GM15510 (cell line): Measurements from ENCODE around the gene SLC25A22.

ENCODE experiments used
- POLR2A ChIP-seq: IDR thresholded peaks from 3 replicates; pipeline ENCODE4 v1.6.1; 2011; ENCODE audit warnings: borderline replicate concordance; ENCODE audit not compliant: insufficient read length; ENCODE audit errors: extremely low read depth

The SLC25A22 gene

DNA sequence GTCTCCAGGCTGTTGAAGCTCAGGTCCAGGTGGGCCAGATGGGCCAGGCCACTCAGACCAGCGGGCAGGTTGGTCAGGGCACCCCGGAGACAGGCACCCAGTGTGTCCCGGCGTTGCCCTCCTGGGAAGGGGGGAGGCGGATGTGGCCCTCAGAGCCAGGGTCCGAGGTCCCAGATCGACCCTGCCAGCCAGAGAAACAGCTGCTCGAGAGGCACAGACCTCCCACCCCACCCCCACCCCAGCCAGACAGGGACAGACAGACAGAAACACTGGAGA, 5.3 kb upstream of the SLC25A22 start:
- no peak for TF ChIP-seq POLR2A

DNA sequence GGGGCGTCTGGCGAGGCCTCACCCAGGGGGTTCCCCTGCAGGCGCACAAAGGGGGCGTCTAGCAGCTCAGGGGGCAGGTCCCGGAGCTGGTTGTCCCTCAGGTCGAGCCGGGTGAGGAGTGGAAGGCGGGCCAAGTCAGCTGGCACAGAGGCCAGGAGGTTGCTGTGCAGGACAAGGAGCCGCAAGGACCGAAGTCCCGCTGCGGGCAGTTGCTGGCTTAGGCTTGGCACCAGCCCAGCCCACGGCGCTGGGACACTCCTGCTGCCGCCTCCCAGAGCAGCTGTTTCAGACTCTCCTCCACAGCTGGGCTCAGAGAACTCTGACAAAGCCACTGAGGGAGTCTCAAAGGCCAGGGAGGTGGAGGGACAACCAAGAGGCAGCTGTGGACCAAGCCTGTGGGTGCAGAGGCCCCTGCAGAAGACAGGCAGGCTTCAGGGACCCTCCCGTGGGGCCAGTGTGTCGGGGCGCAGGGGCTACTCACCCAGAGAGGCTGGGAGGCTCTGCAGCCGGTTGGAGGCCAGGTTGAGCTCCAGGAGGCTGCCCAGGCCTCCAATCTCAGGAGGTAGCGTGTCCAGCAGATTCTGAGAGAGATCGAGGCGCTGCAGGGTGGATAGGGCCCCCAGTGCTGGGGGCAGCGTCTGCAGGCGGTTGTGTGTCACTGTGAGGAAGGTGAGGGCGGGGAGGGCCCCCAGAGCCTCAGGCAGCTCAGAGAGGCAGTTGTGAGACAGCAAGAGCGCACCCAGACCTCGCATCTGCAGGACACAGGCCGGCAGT, 4.8 kb upstream of the SLC25A22 start:
- no peak for TF ChIP-seq POLR2A

- no peak for TF ChIP-seq POLR2A
Measured at GRCh38 chr11:802018-802617, 4.0 kb upstream of the SLC25A22 start.

DNA sequence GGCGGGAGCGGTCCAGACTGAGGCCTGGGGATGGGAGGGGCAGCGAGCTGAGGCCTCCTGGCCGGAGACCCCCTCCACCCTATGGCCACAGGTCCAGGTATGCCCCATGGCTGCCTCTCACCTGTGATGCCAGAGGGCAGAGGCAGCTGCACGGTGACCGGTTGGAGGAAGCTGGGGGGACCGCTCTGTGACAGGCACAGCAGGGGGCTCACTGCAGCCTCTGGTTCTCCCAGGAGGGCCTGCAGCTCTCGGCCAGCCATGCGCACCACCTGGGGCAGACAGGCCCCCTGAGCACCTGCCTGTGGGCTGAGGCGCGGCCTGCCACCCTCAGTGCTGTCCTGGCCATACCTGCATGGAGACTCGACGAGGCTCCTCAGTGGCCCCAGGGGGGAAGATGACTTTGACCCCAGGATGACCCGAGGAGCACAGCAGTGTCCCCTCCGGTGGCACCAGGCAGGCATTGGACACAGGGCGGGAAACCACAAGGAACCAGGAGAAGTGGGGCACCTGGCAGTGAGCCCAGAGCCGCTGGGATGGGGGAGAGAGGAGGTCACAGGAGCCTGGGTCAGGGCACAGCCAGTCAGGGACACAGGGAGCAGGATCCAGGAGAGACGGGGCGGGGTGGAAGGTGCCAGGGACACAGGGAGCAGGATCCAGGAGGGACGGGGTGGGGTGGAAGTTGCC, 3.2 kb upstream of the SLC25A22 start:
- no peak for TF ChIP-seq POLR2A

DNA sequence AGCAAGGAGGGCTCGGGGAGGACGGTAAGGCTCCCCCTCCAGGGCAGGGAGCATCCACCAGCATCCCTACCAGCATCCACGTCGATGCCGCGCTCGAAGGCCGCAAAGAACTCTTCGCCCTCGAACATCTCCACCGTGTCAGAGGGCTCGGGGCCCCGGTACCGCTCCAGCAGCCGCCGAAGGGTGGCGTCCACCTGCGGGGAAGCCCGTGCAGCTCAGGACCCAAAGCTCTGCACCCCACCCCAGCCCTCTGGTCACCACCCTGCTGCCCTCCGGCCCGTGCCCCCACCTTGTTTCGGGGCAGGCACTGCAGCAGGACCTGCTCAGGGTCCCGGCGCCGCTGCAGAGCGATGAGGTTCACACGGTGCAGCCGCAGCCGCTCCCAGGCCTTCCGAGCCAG, 2.4 kb upstream of the SLC25A22 start:
- no peak for TF ChIP-seq POLR2A

DNA sequence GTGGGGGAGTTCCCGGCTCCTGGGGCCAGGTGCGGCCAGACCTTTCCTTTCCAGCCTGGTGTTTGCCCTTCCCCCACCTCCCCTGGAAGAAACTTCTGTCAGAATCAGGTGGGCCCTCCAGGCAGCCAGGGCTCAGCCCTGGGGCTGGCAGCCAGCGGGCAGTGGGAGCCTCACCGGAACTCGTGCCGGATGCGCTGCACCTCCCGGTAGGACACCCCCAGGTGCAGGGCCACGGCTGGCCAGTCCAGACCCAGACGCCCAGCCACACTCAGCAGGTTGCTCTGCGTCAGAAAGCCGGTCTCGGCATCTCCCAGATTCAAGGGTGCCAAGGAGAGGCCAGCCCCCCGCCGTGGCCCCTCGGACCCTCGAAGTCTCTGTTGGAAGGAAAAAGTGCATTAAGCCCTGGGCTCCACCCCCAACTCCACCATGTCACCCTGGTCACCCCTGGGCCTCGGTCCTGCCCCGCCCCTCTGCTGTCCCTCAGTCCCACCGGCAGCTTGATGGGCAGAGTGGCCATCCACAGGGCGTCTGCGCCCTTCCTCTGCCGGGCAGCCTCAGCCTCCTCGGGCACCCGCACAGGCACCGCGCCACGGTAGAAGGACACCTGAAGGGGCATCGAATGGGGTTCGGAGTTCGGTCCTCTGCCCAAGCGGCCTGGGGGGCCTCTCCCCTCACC, 1.7 kb upstream of the SLC25A22 start:
- TF ChIP-seq POLR2A: no peak

- no peak for TF ChIP-seq POLR2A
Measured at GRCh38 chr11:797296-798092, 587 bp downstream of the SLC25A22 start.

GRCh38 chr11:796565-797295, 1.4 kb downstream of the SLC25A22 start:
- no peak for TF ChIP-seq POLR2A

GRCh38 chr11:795634-796564, 2.2 kb downstream of the SLC25A22 start:
- TF ChIP-seq POLR2A: peak; percentile 36

- no peak for TF ChIP-seq POLR2A
Measured at GRCh38 chr11:794766-795633, 3.1 kb downstream of the SLC25A22 start.

DNA sequence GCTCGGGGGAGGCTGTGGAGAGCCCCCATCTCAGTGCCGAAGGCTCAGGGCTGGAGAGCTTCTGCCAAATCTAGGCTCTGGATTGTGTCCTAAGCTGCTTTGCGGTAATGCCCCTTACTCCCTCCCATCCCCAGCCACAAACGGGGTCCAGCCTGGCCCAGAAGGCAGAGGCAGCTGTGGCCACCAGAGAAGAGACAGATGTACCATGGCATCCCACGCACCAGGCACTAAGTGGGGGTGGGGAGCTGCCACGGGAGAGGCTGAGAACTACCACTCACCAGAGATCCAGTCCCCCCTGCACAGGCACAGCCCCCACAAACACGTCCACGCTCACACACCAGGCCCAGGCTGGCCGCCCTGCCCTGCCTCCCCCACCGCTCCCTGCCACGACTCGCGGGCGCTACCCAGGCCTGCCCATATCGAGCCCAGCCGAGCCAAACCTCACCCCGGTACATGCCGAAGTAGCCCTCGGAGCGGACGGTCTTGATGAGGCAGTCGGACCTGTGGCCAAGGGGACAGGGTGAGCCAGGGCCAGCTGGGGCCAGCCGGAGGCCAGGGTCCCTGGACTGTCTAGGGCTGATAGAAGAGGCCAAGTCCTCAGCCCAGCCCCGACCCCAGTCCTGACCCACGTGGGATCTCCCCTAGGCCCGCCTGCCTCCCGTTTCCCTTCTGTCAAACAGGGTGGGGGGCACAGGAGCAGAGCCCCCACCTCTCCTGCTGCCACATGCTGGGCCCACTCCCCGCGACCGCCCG, 3.9 kb downstream of the SLC25A22 start:
- TF ChIP-seq POLR2A: no peak
